Thyroid gland (tissue), 4 donors: ENCODE measurements around the gene PPIF.

Experiments
- CTCF ChIP-seq, 6 experiments: fragments of 200-600 bp in 3 of 6; fragments of 450-650 bp in 3 of 6; sonication (generic) in 3 of 6; IDR thresholded peaks; one replicate each; pipeline ENCODE4 v1.5.1; 2016 to 2019; ENCODE audit warnings: antibody characterized with exemption in 6 of 6, mild to moderate bottlenecking in 2 of 6, inconsistent platforms in 1 of 6, moderate library complexity in 1 of 6
- POLR2A ChIP-seq, 2 donors: fragments of 450-650 bp; IDR thresholded peaks; one replicate each; pipeline ENCODE4 v1.6.1; 2017; ENCODE audit warnings: antibody characterized with exemption in 2 of 2, mild to moderate bottlenecking in 2 of 2, moderate library complexity in 1 of 2

GRCh38 chr10:79301754-79302530, 45.3 kb upstream of the PPIF start:
- TF ChIP-seq CTCF (IDR thresholded peaks at IDR 0.05) (no peak), POLR2A (IDR thresholded peaks at IDR 0.05) (no peak)
